ENCODE results near the gene ZFYVE21.

ZFYVE21 gene

GRCh38 chr14:103676881-103677675 lies 38.5 kb upstream of the ZFYVE21 start:
- Histone ChIP-seq H3K36me3 (ENCODE audit: control insufficient read depth in 4 of 4, insufficient read depth in 4 of 4, low read length in 3 of 4) (peaks cover 20 to 81% (median 56%) of the 10 kb centered on the region in 4 experiments), H3K27ac (ENCODE audit: insufficient read depth in 1 of 2, low read depth in 1 of 2, low read length in 2 of 2, poor library complexity in 1 of 2, severe bottlenecking in 2 of 2) (no peak overlapping the region), H3K4me3 (ENCODE audit: control insufficient read depth in 1 of 7, extremely low read depth in 1 of 7, insufficient read depth in 4 of 7, low read depth in 2 of 7, low read length in 6 of 7) (no peak overlapping the region), H3K9me3 (ENCODE audit: control extremely low read depth in 1 of 5, control insufficient read depth in 4 of 5, insufficient read depth in 2 of 5, low read depth in 1 of 5, low read length in 4 of 5) (no peaks in the 10 kb centered on the region), H3K4me1 (ENCODE audit: control extremely low read depth in 1 of 4, control insufficient read depth in 4 of 4, insufficient read depth in 4 of 4, low read length in 3 of 4) (peaks cover 0 to 4% (median 0%) of the 10 kb centered on the region in 4 experiments), H3K27me3 (replicated peaks in 2 of 5; ENCODE audit: control insufficient read depth in 4 of 5, insufficient read depth in 5 of 5, low read length in 4 of 5) (no peaks in the 10 kb centered on the region)
- POLR2A ChIA-PET, result no interaction called here
- CTCF ChIA-PET, result interaction anchor here (0.9 to 2.6 kb wide), 11 partner anchors 8 to 149 kb away, joined by 3 to 13 read pairs (median 4); no protein-coding TSS in a partner anchor
- 89% methylated on average over 13 of the region's 16 CpGs for WGBS (ENCODE audit: insufficient coverage)
- DNase-seq, result no peak

- peak; percentile 57 to 77 (median 77) for DNase-seq
- H3K9me3 ChIP-seq (ENCODE audit: control extremely low read depth in 1 of 5, control insufficient read depth in 4 of 5, insufficient read depth in 2 of 5, low read depth in 1 of 5, low read length in 4 of 5), result no peaks in the 10 kb centered on the region
- no peak overlapping the region for H3K4me3 ChIP-seq (ENCODE audit: control insufficient read depth in 1 of 7, extremely low read depth in 1 of 7, insufficient read depth in 4 of 7, low read depth in 2 of 7, low read length in 6 of 7)
- POLR2A ChIA-PET, result interaction anchor here (0.5 to 1.1 kb wide), 3 partner anchors 51 to 1546 kb away, joined by 3 to 4 read pairs (median 3); partner anchors contain the start of gene KLC1
- no peak overlapping the region for H3K27ac ChIP-seq (ENCODE audit: insufficient read depth in 1 of 2, low read depth in 1 of 2, low read length in 2 of 2, poor library complexity in 1 of 2, severe bottlenecking in 2 of 2)
- H3K4me1 ChIP-seq (ENCODE audit: control extremely low read depth in 1 of 4, control insufficient read depth in 4 of 4, insufficient read depth in 4 of 4, low read length in 3 of 4), result peaks cover 0 to 4% (median 0%) of the 10 kb centered on the region in 4 experiments
- no peaks in the 10 kb centered on the region for H3K27me3 ChIP-seq (replicated peaks in 2 of 5; ENCODE audit: control insufficient read depth in 4 of 5, insufficient read depth in 5 of 5, low read length in 4 of 5)
- CTCF ChIA-PET, result interaction anchor here (0.6 to 2.5 kb wide), 23 partner anchors 9 to 158 kb away, joined by 3 to 12 read pairs (median 5); partner anchors contain the start of gene KLC1
- peaks cover 11 to 76% (median 55%) of the 10 kb centered on the region in 4 experiments for H3K36me3 ChIP-seq (ENCODE audit: control insufficient read depth in 4 of 4, insufficient read depth in 4 of 4, low read length in 3 of 4)
- 6% methylated on average over 13 of the region's 13 CpGs for WGBS (ENCODE audit: insufficient coverage)
Measured at GRCh38 chr14:103679351-103679750, 36.3 kb upstream of the ZFYVE21 start.

GRCh38 chr14:103680491-103681231 lies 34.9 kb upstream of the ZFYVE21 start:
- POLR2A ChIA-PET, result interaction anchor here (0.7 to 1.1 kb wide), 2 partner anchors 52 to 115 kb away, joined by 3 read pairs; partner anchors contain the start of gene KLC1
- 90% methylated on average over 16 of the region's 17 CpGs for WGBS (ENCODE audit: insufficient coverage)

GRCh38 chr14:103683139-103683538 lies 32.5 kb upstream of the ZFYVE21 start:
- POLR2A ChIA-PET, result interaction anchor here (1.4 kb wide), 1 partner anchor 20 kb away, joined by 5 read pairs; no protein-coding TSS in a partner anchor

More at GRCh38 chr14:103680491-103681231, 34.9 kb upstream of the ZFYVE21 start:
- CTCF ChIA-PET, result interaction anchor here (0.7 to 2.5 kb wide), 21 partner anchors 9 to 159 kb away, joined by 3 to 12 read pairs (median 5); no protein-coding TSS in a partner anchor
- Histone ChIP-seq H3K36me3 (ENCODE audit: control insufficient read depth in 4 of 4, insufficient read depth in 4 of 4, low read length in 3 of 4) (peaks cover 12 to 76% (median 54%) of the 10 kb centered on the region in 4 experiments), H3K27ac (ENCODE audit: insufficient read depth in 1 of 2, low read depth in 1 of 2, low read length in 2 of 2, poor library complexity in 1 of 2, severe bottlenecking in 2 of 2) (no peak overlapping the region), H3K9me3 (ENCODE audit: control extremely low read depth in 1 of 5, control insufficient read depth in 4 of 5, insufficient read depth in 2 of 5, low read depth in 1 of 5, low read length in 4 of 5) (no peaks in the 10 kb centered on the region), H3K4me1 (ENCODE audit: control extremely low read depth in 1 of 4, control insufficient read depth in 4 of 4, insufficient read depth in 4 of 4, low read length in 3 of 4) (peaks cover 0 to 4% (median 0%) of the 10 kb centered on the region in 4 experiments), H3K4me3 (ENCODE audit: control insufficient read depth in 1 of 7, extremely low read depth in 1 of 7, insufficient read depth in 4 of 7, low read depth in 2 of 7, low read length in 6 of 7) (no peak overlapping the region), H3K27me3 (replicated peaks in 2 of 5; ENCODE audit: control insufficient read depth in 4 of 5, insufficient read depth in 5 of 5, low read length in 4 of 5) (no peaks in the 10 kb centered on the region)
- no peak for DNase-seq

GRCh38 chr14:103684471-103684870 lies 31.1 kb upstream of the ZFYVE21 start:
- Histone ChIP-seq H3K4me1 (ENCODE audit: control extremely low read depth in 1 of 4, control insufficient read depth in 4 of 4, insufficient read depth in 4 of 4, low read length in 3 of 4) (peaks cover 0 to under 1% (median 0%) of the 10 kb centered on the region in 4 experiments), H3K36me3 (ENCODE audit: control insufficient read depth in 4 of 4, insufficient read depth in 4 of 4, low read length in 3 of 4) (peaks cover 18 to 77% (median 62%) of the 10 kb centered on the region in 4 experiments), H3K27ac (ENCODE audit: insufficient read depth in 1 of 2, low read depth in 1 of 2, low read length in 2 of 2, poor library complexity in 1 of 2, severe bottlenecking in 2 of 2) (no peak overlapping the region), H3K27me3 (replicated peaks in 2 of 5; ENCODE audit: control insufficient read depth in 4 of 5, insufficient read depth in 5 of 5, low read length in 4 of 5) (no peaks in the 10 kb centered on the region), H3K4me3 (ENCODE audit: control insufficient read depth in 1 of 7, extremely low read depth in 1 of 7, insufficient read depth in 4 of 7, low read depth in 2 of 7, low read length in 6 of 7) (no peak overlapping the region), H3K9me3 (ENCODE audit: control extremely low read depth in 1 of 5, control insufficient read depth in 4 of 5, insufficient read depth in 2 of 5, low read depth in 1 of 5, low read length in 4 of 5) (no peaks in the 10 kb centered on the region)
- DNase-seq, result no peak
- ChIA-PET CTCF (interaction anchor here (0.6 kb wide), 1 partner anchor 11 kb away, joined by 3 read pairs; no protein-coding TSS in a partner anchor), POLR2A (no interaction called here)
- 96% methylated on average over 5 of the region's 6 CpGs for WGBS (ENCODE audit: insufficient coverage)

More at GRCh38 chr14:103683139-103683538, 32.5 kb upstream of the ZFYVE21 start:
- Histone ChIP-seq H3K4me3 (ENCODE audit: control insufficient read depth in 1 of 7, extremely low read depth in 1 of 7, insufficient read depth in 4 of 7, low read depth in 2 of 7, low read length in 6 of 7) (no peak overlapping the region), H3K9me3 (ENCODE audit: control extremely low read depth in 1 of 5, control insufficient read depth in 4 of 5, insufficient read depth in 2 of 5, low read depth in 1 of 5, low read length in 4 of 5) (no peaks in the 10 kb centered on the region), H3K4me1 (ENCODE audit: control extremely low read depth in 1 of 4, control insufficient read depth in 4 of 4, insufficient read depth in 4 of 4, low read length in 3 of 4) (peaks cover 0 to 4% (median 0%) of the 10 kb centered on the region in 4 experiments), H3K27ac (ENCODE audit: insufficient read depth in 1 of 2, low read depth in 1 of 2, low read length in 2 of 2, poor library complexity in 1 of 2, severe bottlenecking in 2 of 2) (no peak overlapping the region), H3K27me3 (replicated peaks in 2 of 5; ENCODE audit: control insufficient read depth in 4 of 5, insufficient read depth in 5 of 5, low read length in 4 of 5) (no peaks in the 10 kb centered on the region), H3K36me3 (ENCODE audit: control insufficient read depth in 4 of 4, insufficient read depth in 4 of 4, low read length in 3 of 4) (peaks cover 12 to 76% (median 53%) of the 10 kb centered on the region in 4 experiments)
- DNase-seq, result no peak
- CTCF ChIA-PET, result interaction anchor here (1.2 kb wide), 1 partner anchor 119 kb away, joined by 3 read pairs; no protein-coding TSS in a partner anchor
- WGBS (ENCODE audit: insufficient coverage), result 91% methylated on average over 15 of the region's 15 CpGs

GRCh38 chr14:103684871-103685270 lies 30.7 kb upstream of the ZFYVE21 start:
- Histone ChIP-seq H3K9me3 (ENCODE audit: control extremely low read depth in 1 of 5, control insufficient read depth in 4 of 5, insufficient read depth in 2 of 5, low read depth in 1 of 5, low read length in 4 of 5) (no peaks in the 10 kb centered on the region), H3K27me3 (replicated peaks in 2 of 5; ENCODE audit: control insufficient read depth in 4 of 5, insufficient read depth in 5 of 5, low read length in 4 of 5) (no peaks in the 10 kb centered on the region), H3K36me3 (ENCODE audit: control insufficient read depth in 4 of 4, insufficient read depth in 4 of 4, low read length in 3 of 4) (peaks cover 18 to 73% (median 59%) of the 10 kb centered on the region in 4 experiments), H3K4me3 (ENCODE audit: control insufficient read depth in 1 of 7, extremely low read depth in 1 of 7, insufficient read depth in 4 of 7, low read depth in 2 of 7, low read length in 6 of 7) (no peak overlapping the region), H3K27ac (ENCODE audit: insufficient read depth in 1 of 2, low read depth in 1 of 2, low read length in 2 of 2, poor library complexity in 1 of 2, severe bottlenecking in 2 of 2) (no peak overlapping the region), H3K4me1 (ENCODE audit: control extremely low read depth in 1 of 4, control insufficient read depth in 4 of 4, insufficient read depth in 4 of 4, low read length in 3 of 4) (no peaks in the 10 kb centered on the region)
- CTCF ChIA-PET, result interaction anchor here (0.6 kb wide), 1 partner anchor 12 kb away, joined by 3 read pairs; no protein-coding TSS in a partner anchor
- POLR2A ChIA-PET, result no interaction called here
- no peak for DNase-seq
- 98% methylated on average over 15 of the region's 15 CpGs for WGBS (ENCODE audit: insufficient coverage)
